Activated T-cell treated with anti-CD3 and anti-CD28 coated beads, Interleukin-2, amount 50 U/mL, for 4 hours (primary cell): Measurements from ENCODE around the gene TNNC1. TPM values are rescaled to one million over a fixed set of nuclear protein-coding genes. Genes with fewer than 3 reads are reported as not detected.

ENCODE experiments used
- ATAC-seq, 2 donors: fragments of 200-7000 bp; cut with Tn5 transposase; one replicate each; pipeline ENCODE4 v1.10.0; 2021
- DNase-seq: peaks from one replicate; pipeline ENCODE4 v3.0.0-alpha.2; 2020
- H3K27me3 Mint-ChIP-seq: one replicate; pipeline ENCODE4 v1.8.0; 2021; ENCODE audit warnings: low read depth, mixed read lengths
- H3K36me3 Mint-ChIP-seq: one replicate; pipeline ENCODE4 v1.8.0; 2022; ENCODE audit warnings: mixed read lengths; ENCODE audit not compliant: insufficient read depth
- H3K4me1 Mint-ChIP-seq: one replicate; pipeline ENCODE4 v1.8.0; 2021; ENCODE audit warnings: low read depth, mixed read lengths
- H3K4me3 Mint-ChIP-seq: one replicate; pipeline ENCODE4 v1.8.0; 2021; ENCODE audit warnings: mild to moderate bottlenecking, moderate library complexity, mixed read lengths
- H3K9me3 Mint-ChIP-seq: one replicate; pipeline ENCODE4 v1.8.0; 2021; ENCODE audit warnings: mixed read lengths
- total RNA-seq, 3 donors: library from RNA; stranded (reverse); gene quantifications; one replicate each; pipeline ENCODE4 v1.2.1, GENCODE V29; 2021

TNNC1 gene
- total RNA-seq, 3 donors from 2014 or later, result 0.46 to 1.4 (median 1.1) TPM

DNA sequence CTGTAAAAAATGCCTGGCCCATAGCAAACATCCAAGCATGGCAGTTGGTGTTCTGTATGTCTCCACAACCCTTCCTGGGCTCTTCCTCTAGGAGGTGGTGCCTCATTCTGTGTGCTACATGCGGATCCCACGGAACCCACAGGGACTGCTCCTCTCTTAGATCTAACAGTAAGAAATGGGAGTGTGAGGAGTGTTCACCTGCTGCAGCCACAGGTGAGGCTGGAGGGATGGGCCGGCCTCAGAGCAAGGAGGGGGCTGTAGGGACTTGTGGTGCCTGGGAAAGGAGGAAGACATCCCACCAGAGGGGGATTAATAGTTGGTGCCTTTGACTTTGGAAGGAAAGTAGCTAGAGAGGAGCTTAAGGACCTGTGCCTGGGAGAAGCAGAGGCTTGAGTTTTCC is 31.2 kb downstream of the TNNC1 start:
- Mint-ChIP-seq H3K4me3 (no peak overlapping the region), H3K36me3 (peaks cover 1% of the 10 kb centered on the region), H3K27me3 (no peaks in the 10 kb centered on the region), H3K9me3 (no peaks in the 10 kb centered on the region), H3K4me1 (peaks cover 4% of the 10 kb centered on the region)
- DNase-seq (no peak), ATAC-seq (no peak)

DNA sequence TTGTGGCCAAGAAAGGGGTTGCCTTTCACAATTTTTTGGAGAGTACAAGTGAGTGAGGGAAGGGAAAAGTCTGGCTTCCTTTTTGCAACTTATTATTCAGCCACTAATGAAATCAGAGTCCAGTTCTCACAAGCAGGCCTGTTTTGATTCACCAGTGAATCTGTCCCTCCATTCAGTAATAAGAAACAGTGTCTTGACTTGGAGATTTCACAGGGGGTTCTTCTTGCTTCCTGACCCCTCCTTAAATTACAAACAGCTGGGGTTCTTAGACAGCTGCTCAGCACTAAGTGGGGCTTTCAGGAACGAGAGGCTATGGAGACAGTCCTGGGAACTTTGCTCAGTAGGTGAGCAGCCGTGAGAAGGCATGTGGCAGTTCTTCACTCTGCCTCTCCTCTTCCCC is 33.5 kb downstream of the TNNC1 start:
- Mint-ChIP-seq H3K27me3 (no peaks in the 10 kb centered on the region), H3K36me3 (peaks cover 1% of the 10 kb centered on the region), H3K9me3 (no peaks in the 10 kb centered on the region), H3K4me3 (no peak overlapping the region), H3K4me1 (peaks cover 5% of the 10 kb centered on the region)
- ATAC-seq (no peak), DNase-seq (no peak)

DNA sequence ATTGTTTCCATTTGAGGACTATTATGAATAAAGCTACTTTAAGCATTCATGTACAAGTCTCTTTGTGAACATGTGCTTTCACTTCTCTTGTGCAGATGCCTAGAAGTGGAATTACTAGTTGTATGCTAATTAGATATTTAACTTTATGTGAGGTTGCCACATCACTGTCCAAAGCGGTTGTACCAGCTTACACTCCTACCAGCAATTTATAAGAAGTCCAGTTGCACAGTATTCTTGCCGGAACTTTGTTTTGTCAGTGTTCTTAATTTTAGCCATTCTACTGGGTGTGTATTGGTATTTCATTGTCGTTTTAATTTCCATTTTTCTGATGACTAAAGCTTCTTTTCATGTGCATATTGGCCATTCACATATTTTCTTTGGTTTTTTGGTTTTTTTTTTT is 38.0 kb downstream of the TNNC1 start:
- no peaks in the 10 kb centered on the region for H3K9me3 Mint-ChIP-seq
- H3K4me3 Mint-ChIP-seq, result no peak overlapping the region
- peaks cover 23% of the 10 kb centered on the region for H3K4me1 Mint-ChIP-seq
- DNase-seq (no peak), ATAC-seq (no peak)
- H3K36me3 Mint-ChIP-seq, result no peaks in the 10 kb centered on the region
- no peaks in the 10 kb centered on the region for H3K27me3 Mint-ChIP-seq

DNA sequence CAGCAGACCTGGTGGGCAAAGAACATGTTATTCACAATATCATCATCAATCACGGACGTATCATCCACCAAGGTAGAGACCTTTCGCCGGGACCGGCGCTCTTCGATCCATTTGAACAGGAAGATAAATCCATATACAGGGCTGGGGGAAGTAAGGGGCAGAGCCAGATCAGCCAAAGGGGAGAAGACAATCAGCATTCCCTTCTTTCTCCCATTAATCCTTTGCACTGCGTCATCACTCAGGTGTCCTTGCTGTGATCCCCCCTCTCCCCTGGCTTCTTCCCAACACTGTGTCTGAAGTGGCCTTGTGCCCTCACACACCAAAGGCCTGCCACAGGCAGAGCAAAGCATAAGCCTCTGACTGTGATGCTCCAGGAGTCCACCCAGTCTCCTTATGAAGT is 45.4 kb downstream of the TNNC1 start:
- peak overlapping the region; percentile 90 for H3K4me3 Mint-ChIP-seq
- H3K4me1 Mint-ChIP-seq, result peaks cover 40% of the 10 kb centered on the region
- DNase-seq (no peak), ATAC-seq (no peak)
- no peaks in the 10 kb centered on the region for H3K9me3 Mint-ChIP-seq
- H3K36me3 Mint-ChIP-seq, result peaks cover 23% of the 10 kb centered on the region
- H3K27me3 Mint-ChIP-seq, result no peaks in the 10 kb centered on the region

DNA sequence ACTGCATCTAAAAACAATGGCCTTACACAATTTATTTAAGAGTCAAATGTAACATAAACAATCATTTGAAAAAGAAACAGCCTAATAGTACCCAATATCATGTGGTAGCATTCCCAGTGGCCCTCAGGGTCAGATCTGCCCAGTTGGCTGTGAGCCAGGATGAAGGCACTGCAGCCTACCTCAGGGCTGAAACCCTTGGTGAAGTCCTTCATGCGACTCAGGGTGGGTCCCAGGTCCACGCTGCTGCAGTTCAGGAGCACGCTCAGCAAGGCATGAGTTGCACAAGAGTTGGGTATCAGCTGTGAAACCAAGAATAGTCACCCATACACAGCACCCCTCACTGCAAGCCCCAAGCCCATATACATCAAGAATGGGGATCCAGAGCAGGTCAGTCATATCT is 46.1 kb downstream of the TNNC1 start:
- ATAC-seq (no peak), DNase-seq (no peak)
- Mint-ChIP-seq H3K4me1 (peaks cover 40% of the 10 kb centered on the region), H3K27me3 (no peaks in the 10 kb centered on the region), H3K36me3 (peaks cover 28% of the 10 kb centered on the region), H3K9me3 (no peaks in the 10 kb centered on the region), H3K4me3 (peak overlapping the region; percentile 90)

DNA sequence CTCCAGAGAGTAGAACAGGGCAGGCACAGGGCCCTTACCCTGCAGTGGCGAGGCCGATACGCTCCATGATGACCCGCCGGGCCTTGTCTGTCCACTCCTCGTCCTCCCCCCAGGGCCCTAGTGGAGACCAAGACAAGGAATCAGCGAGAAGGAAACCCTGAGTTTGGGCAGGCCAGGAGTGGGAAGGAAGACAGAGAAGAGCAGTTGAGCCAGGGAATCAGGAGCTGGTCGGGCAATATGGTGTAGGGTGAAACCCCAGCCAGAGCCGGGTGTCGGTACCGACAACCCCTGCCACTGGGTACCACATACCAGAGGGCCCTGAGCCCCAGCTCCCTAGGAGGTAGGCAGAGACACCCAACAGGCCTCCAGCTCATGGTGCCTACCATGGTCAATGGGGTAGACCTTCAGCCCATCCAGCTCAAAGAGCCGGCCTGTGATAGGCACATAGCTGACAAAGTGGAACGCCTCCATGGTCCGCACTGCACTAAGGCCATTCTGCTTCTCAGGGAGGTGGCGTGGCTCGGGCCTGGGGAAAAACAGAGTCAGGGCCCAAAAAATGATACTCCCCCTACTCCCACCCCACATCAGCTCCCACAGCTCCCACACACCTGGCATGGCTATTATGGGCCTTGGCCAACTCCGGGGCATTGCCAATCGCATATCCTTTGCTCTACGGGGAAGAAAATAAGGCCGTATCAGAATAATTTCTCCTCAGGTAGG is 46.9 kb downstream of the TNNC1 start:
- H3K4me3 Mint-ChIP-seq, result no peak overlapping the region
- H3K36me3 Mint-ChIP-seq, result peaks cover 32% of the 10 kb centered on the region
- H3K9me3 Mint-ChIP-seq, result no peaks in the 10 kb centered on the region
- ATAC-seq (no peak), DNase-seq (no peak)
- peaks cover 34% of the 10 kb centered on the region for H3K4me1 Mint-ChIP-seq
- H3K27me3 Mint-ChIP-seq, result no peaks in the 10 kb centered on the region

DNA sequence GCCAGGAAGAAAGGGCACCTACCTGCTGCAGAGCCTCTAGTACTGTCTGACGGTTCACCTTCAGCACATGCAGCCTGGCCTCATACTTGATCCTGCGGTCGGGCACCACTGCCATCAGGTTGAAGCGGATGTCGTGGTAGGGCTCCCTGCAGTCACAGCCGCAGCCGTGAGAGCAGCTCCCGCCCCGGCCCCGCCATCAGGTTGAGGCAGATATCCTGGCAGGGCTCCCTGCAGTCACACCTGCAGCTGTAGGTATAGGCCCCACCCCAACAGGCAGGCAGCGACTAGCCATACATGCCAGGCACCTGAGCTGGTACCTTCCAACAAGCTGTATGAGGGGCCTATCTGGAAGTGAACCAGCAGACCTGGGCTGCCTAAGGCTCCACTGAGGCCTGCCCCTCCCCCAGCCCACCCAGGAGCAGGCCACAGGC is 47.6 kb downstream of the TNNC1 start:
- H3K4me1 Mint-ChIP-seq, result peaks cover 27% of the 10 kb centered on the region
- H3K36me3 Mint-ChIP-seq, result peaks cover 34% of the 10 kb centered on the region
- H3K9me3 Mint-ChIP-seq, result no peaks in the 10 kb centered on the region
- ATAC-seq (no peak), DNase-seq (no peak)
- H3K27me3 Mint-ChIP-seq, result no peaks in the 10 kb centered on the region
- H3K4me3 Mint-ChIP-seq, result no peak overlapping the region

DNA sequence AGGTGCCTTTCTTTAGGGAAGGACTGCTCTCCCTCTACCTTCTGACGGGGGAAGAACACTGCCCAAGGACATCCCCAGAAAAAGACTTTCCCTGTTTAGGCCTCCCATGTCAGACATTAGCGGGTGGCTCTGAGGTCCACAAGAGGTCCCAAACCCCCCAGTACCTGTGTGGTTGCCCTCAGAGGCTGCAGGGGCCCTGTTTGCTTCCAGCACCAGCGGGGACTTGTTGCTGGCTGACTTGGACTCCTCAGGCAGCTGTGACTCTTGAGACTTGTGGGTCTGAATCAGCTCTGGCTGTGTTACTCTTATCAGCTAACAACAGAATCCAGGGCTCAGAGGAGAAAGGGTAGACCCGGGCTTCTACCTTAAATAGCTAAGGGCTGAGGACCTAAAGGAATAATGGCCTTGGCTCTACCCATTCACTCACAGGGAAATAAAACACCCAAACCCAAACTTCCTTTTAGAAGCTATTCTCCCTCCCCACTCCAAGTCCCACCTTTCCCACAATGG is 48.2 kb downstream of the TNNC1 start:
- Mint-ChIP-seq H3K4me3 (no peak overlapping the region), H3K27me3 (no peaks in the 10 kb centered on the region), H3K4me1 (peaks cover 21% of the 10 kb centered on the region), H3K36me3 (peaks cover 37% of the 10 kb centered on the region), H3K9me3 (no peaks in the 10 kb centered on the region)
- DNase-seq (no peak), ATAC-seq (no peak)

DNA sequence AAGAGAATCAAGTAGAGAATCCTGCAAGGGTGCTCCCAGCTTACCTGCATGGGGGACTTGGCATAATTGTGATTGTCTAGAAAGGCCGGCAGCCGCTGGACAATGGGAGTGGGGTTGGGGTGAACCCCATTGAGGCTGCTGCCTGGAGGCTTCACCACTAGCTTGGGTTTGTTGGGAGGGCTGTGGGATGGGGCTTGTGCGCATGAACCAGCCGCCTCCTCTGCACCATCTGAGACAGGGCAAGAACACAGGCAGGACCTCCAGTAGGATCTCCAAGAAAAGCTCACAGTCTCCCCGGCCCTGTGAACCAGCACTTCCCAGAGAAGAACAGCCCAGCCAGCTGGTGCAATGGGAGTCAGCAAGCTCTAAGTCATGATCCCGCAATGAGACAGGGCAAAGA is 48.8 kb downstream of the TNNC1 start:
- Mint-ChIP-seq H3K9me3 (no peaks in the 10 kb centered on the region), H3K27me3 (no peaks in the 10 kb centered on the region), H3K4me3 (no peak overlapping the region), H3K4me1 (peaks cover 21% of the 10 kb centered on the region), H3K36me3 (peaks cover 37% of the 10 kb centered on the region)
- ATAC-seq (no peak), DNase-seq (no peak)

DNA sequence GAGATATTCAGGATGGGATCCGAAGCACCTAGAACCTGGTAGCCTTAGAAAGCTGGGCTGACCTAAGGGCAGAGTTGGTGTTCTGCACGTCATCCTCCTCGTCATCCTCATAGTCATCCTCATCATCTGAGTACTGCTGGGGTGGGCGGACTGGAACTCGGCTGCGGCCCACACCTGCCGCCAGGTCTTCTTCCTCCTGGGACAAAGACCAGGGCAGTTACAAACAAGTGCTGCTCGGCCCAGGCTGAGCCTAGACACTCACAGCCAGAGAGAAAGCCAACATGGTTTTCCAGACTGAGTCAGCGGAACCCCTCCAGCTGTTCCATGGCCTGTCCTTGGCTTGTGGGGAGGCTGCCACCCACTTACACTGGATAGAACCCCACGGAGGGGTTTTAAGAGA is 49.5 kb downstream of the TNNC1 start:
- Mint-ChIP-seq H3K27me3 (no peaks in the 10 kb centered on the region), H3K4me1 (peaks cover 21% of the 10 kb centered on the region), H3K9me3 (no peaks in the 10 kb centered on the region), H3K36me3 (peaks cover 37% of the 10 kb centered on the region), H3K4me3 (no peak overlapping the region)
- no peak for ATAC-seq
- no peak for DNase-seq

DNA sequence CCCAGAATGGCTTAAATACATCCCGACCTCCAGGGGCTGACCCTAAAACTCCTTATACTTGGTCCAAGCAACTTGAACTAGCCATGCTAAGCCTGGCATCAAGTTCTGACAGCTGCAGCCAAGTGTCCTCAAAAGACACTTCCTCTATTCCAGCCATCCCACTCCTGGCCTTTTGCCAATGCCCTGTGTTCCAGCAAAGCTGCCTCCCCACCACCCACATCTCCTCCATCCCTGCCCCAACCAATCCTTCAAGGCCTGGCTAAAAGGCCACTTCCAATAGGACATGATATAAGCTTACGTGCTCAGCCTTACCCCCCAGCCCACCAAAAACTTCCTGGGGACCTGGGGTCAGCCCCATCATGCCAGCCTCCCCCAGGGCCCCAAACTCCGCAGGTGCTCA is 49.9 kb downstream of the TNNC1 start:
- no peaks in the 10 kb centered on the region for H3K9me3 Mint-ChIP-seq
- peaks cover 18% of the 10 kb centered on the region for H3K4me1 Mint-ChIP-seq
- peaks cover 37% of the 10 kb centered on the region for H3K36me3 Mint-ChIP-seq
- H3K4me3 Mint-ChIP-seq, result no peak overlapping the region
- DNase-seq (no peak), ATAC-seq (no peak)
- no peaks in the 10 kb centered on the region for H3K27me3 Mint-ChIP-seq

DNA sequence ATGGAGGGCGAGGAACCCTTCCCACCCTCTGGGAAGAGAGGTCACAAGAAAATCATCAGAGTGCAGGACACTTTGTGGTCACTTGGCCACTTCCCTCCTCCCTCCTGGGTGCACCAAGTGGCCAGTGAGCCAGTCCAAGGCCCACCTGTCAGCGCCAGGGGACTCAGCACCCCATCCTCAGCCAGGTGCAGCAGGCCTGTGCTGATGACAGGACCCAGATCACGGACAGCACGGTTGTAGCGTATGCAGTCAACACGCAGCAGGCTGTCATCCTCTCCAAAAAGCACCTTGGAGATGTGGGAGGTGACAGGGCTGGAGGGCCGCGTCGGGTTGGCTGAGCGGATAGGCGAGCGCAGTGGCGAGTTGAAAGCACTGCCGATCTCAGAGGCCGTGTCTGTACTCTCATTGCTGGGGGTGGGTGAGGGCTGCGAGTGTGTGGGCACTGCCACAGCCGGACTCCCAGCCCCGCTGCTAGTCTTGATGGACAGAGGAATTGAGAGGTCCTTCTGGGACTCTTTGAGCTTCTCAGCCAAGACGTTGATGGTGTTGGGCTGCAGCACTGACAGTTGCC is 50.5 kb downstream of the TNNC1 start:
- Mint-ChIP-seq H3K4me1 (peaks cover 12% of the 10 kb centered on the region), H3K36me3 (peaks cover 34% of the 10 kb centered on the region), H3K4me3 (no peak overlapping the region), H3K9me3 (no peaks in the 10 kb centered on the region), H3K27me3 (no peaks in the 10 kb centered on the region)
- no peak for ATAC-seq
- DNase-seq, result no peak

DNA sequence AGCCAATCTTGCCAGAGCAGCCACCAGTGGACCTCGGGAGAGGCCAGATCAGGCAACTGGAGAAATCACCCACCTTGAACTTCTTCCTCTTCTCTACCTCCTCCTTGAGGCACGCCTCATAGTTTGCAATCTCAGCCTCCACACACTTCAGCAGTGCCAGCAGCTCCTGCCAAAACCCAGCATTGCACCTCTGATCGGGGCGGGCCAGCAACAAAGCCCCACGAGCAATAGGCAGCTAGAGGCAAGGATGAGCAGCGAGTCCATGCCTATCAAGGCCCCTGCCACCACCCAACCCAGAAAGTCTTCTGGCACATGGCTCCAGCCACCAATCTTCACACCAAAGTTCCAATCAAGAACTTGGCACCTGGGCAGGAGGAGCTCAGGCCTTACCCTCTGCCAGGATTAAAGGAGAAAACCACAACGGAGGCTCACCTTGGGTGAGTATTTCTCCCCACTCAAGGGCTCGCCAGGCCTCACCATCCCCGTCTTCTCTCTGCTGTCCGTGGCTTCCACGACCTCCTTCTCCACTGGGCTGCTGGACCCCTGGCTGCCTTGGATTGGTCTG is 51.1 kb downstream of the TNNC1 start:
- no peak for ATAC-seq
- Mint-ChIP-seq H3K4me3 (no peak overlapping the region), H3K9me3 (no peaks in the 10 kb centered on the region), H3K4me1 (peaks cover 6% of the 10 kb centered on the region), H3K27me3 (no peaks in the 10 kb centered on the region), H3K36me3 (peaks cover 29% of the 10 kb centered on the region)
- DNase-seq, result no peak

DNA sequence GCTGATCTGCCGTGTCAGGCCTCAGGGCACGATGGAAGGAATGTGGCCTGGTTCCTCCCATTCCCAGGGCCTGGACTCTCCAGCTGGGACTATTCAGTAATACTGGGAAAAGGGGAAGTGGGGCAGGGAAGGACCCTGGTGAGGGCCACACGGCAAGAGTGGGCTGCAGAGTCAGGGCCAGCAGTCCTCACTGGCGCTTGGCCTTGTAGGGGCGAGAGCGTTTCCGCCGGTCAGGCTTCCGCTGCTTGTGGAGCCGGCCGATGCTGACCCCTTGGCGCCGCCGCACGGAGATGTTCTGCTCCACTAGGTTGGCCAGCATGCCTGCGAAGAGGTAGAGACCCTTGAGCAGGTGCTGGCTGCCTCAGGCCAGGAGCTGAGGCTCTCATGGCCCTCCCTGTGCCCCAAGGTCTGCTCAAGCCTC is 51.7 kb downstream of the TNNC1 start:
- Mint-ChIP-seq H3K4me1 (peaks cover 3% of the 10 kb centered on the region), H3K27me3 (no peaks in the 10 kb centered on the region), H3K4me3 (no peak overlapping the region), H3K36me3 (peaks cover 24% of the 10 kb centered on the region), H3K9me3 (no peaks in the 10 kb centered on the region)
- DNase-seq, result no peak
- ATAC-seq, result no peak

DNA sequence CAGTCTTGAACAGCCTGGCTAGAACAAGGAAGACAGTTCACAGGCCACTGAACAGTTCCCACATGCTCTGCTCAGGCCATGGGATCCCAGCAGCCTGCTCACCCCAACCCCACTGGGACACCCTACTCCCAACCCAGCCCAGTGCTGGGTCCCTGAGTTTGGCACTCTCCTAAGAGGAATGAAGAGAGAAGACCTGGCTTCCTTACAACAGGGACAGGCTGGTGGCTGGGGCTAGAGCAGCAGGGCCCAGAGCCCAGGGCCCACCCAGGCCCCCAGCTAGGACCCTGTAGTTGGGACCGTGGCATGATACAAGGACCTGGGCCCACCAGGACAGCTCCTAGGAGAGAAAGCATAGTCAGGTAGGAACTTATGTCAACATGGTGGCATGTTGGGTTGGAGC is 52.3 kb downstream of the TNNC1 start:
- Mint-ChIP-seq H3K27me3 (no peaks in the 10 kb centered on the region), H3K4me3 (no peak overlapping the region), H3K9me3 (no peaks in the 10 kb centered on the region), H3K36me3 (peaks cover 24% of the 10 kb centered on the region), H3K4me1 (peaks cover under 1% of the 10 kb centered on the region)
- ATAC-seq (no peak), DNase-seq (no peak)
